ENCODE measurements around the gene VWA5B2.

Gene VWA5B2

GRCh38 chr3:184283681-184284080 lies 54.3 kb downstream of the VWA5B2 start:
- Histone ChIP-seq H3K79me2 (ENCODE audit: insufficient read depth, low read length) (no peaks in the 10 kb centered on the region), H3K36me3 (ENCODE audit: low read length) (no peaks in the 10 kb centered on the region), H3K4me3 (ENCODE audit: insufficient read depth, low read length, poor library complexity, severe bottlenecking) (no peak overlapping the region), H3K27ac (ENCODE audit: low read depth, low read length) (no peak overlapping the region), H3K4me2 (ENCODE audit: low read depth, low read length, poor library complexity, severe bottlenecking) (no peak overlapping the region), H3F3A (ENCODE audit: insufficient read depth) (no peaks in the 10 kb centered on the region), H3K27me3 (ENCODE audit: low read length) (no peaks in the 10 kb centered on the region), H2AFZ (ENCODE audit: low read depth, low read length, severe bottlenecking) (no peak overlapping the region), H3K9ac (ENCODE audit: low read length) (no peak overlapping the region), H4K20me1 (ENCODE audit: low read depth, low read length) (no peaks in the 10 kb centered on the region), H3K9me2 (replicated peaks; ENCODE audit: insufficient read depth, low read length) (no peaks in the 10 kb centered on the region), H3K9me3 (ENCODE audit: insufficient read depth, low read length) (no peaks in the 10 kb centered on the region)
- TF ChIP-seq CTCF (IDR thresholded peaks at IDR 0.05; ENCODE audit: insufficient read depth, low read length, poor library complexity, severe bottlenecking) (no peak), EZH2phosphoT487 (conservative IDR thresholded peaks at IDR 0.05; ENCODE audit: low read length) (no peak)

- Histone ChIP-seq H3F3A (ENCODE audit: insufficient read depth) (no peaks in the 10 kb centered on the region), H3K9me2 (replicated peaks; ENCODE audit: insufficient read depth, low read length) (no peaks in the 10 kb centered on the region), H3K27me3 (ENCODE audit: low read length) (no peaks in the 10 kb centered on the region), H2AFZ (ENCODE audit: low read depth, low read length, severe bottlenecking) (no peak overlapping the region), H3K9ac (ENCODE audit: low read length) (no peak overlapping the region), H4K20me1 (ENCODE audit: low read depth, low read length) (no peaks in the 10 kb centered on the region), H3K79me2 (ENCODE audit: insufficient read depth, low read length) (no peaks in the 10 kb centered on the region), H3K4me2 (ENCODE audit: low read depth, low read length, poor library complexity, severe bottlenecking) (no peak overlapping the region), H3K9me3 (ENCODE audit: insufficient read depth, low read length) (no peaks in the 10 kb centered on the region), H3K4me3 (ENCODE audit: insufficient read depth, low read length, poor library complexity, severe bottlenecking) (no peak overlapping the region), H3K36me3 (ENCODE audit: low read length) (no peaks in the 10 kb centered on the region), H3K27ac (ENCODE audit: low read depth, low read length) (no peak overlapping the region)
- TF ChIP-seq EZH2phosphoT487 (conservative IDR thresholded peaks at IDR 0.05; ENCODE audit: low read length) (no peak), CTCF (IDR thresholded peaks at IDR 0.05; ENCODE audit: insufficient read depth, low read length, poor library complexity, severe bottlenecking) (no peak)
Observed at GRCh38 chr3:184284696-184285095, 55.3 kb downstream of the VWA5B2 start.

GRCh38 chr3:184289426-184289938 lies 60.1 kb downstream of the VWA5B2 start:
- Histone ChIP-seq H3K9me2 (replicated peaks; ENCODE audit: insufficient read depth, low read length) (no peaks in the 10 kb centered on the region), H2AFZ (ENCODE audit: low read depth, low read length, severe bottlenecking) (no peak overlapping the region), H3K9ac (ENCODE audit: low read length) (no peak overlapping the region), H3K36me3 (ENCODE audit: low read length) (no peaks in the 10 kb centered on the region), H3K27me3 (ENCODE audit: low read length) (no peaks in the 10 kb centered on the region), H3K9me3 (ENCODE audit: insufficient read depth, low read length) (no peaks in the 10 kb centered on the region), H3K4me3 (ENCODE audit: insufficient read depth, low read length, poor library complexity, severe bottlenecking) (no peak overlapping the region), H4K20me1 (ENCODE audit: low read depth, low read length) (no peaks in the 10 kb centered on the region), H3F3A (ENCODE audit: insufficient read depth) (no peaks in the 10 kb centered on the region), H3K4me2 (ENCODE audit: low read depth, low read length, poor library complexity, severe bottlenecking) (no peak overlapping the region), H3K27ac (ENCODE audit: low read depth, low read length) (no peak overlapping the region), H3K79me2 (ENCODE audit: insufficient read depth, low read length) (no peaks in the 10 kb centered on the region)
- TF ChIP-seq EZH2phosphoT487 (conservative IDR thresholded peaks at IDR 0.05; ENCODE audit: low read length) (no peak), CTCF (IDR thresholded peaks at IDR 0.05; ENCODE audit: insufficient read depth, low read length, poor library complexity, severe bottlenecking) (peak; percentile 58)
